Measurements from ENCODE around the gene LHFPL3.

The LHFPL3 gene

DNA sequence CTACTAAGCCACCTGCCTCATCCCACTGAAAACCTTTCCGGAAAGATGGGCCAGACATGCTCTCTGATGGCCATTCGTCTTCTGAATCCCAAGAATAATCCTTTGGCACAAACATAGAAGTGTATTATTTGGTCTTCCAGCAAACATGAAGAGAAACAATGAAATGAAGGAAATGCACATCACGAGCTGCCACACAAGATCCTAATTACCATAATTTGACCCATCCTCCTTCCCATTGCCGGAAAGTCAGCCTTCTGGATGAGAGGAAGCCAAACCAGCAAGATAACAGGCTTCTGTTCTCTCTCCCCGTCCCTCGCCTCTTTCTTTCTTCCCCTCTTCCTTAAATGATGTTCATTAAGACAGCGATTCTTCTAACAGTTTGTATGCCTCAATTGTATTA lies 466.7 kb downstream of the LHFPL3 start:
- POLR2A ChIA-PET: no interaction called here

DNA sequence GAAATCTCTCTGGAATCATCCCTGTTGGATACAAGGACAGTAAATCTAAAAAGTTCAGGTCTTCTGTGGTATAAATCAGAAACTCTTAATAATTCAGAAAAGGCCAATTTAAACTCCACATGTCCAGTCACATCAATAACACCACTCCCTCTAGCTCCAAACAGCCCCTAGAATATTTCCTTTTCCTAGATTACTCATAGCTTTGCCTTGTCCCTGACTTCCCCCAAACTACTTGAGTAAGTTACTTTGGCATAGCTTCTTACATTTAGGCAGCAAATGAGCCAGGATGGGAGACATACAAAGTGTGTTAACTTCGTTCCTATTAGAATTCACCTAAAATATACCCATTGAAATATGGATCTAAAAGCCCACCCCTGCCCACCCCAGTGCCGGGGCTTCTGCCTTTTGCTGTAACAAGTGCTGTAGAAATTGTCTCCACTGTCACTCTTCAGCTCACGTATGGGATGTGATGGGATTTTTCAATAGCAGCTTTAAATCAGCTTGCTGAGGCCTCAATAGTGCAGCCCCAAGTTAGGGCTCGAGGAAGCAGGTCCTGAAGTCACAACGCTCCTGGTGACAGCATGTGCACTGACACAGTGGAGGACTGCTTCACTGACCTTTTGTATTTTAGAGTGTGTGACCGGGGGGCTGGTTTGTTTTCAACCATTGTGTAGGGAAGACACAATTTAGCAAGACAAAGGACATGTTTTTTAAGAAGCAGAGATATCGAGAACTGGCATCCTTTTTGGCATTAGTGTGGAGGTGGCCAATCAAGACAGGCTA lies 467.4 kb downstream of the LHFPL3 start:
- WGBS (ENCODE audit: insufficient coverage): 91% methylated on average over 6 of the region's 7 CpGs
- no peaks in the 10 kb centered on the region for H3K4me1 ChIP-seq (ENCODE audit: control extremely low read depth in 1 of 4, control insufficient read depth in 4 of 4, insufficient read depth in 4 of 4, low read length in 3 of 4)
- no peaks in the 10 kb centered on the region for H3K9me3 ChIP-seq (ENCODE audit: control extremely low read depth in 1 of 5, control insufficient read depth in 4 of 5, insufficient read depth in 2 of 5, low read depth in 1 of 5, low read length in 4 of 5)
- H3K27me3 ChIP-seq (replicated peaks in 2 of 5; ENCODE audit: control insufficient read depth in 4 of 5, insufficient read depth in 5 of 5, low read length in 4 of 5): peaks cover 0 to 8% (median 4%) of the 10 kb centered on the region in 5 experiments
- DNase-seq: no peak
- ChIA-PET POLR2A (no interaction called here), CTCF (no interaction called here)
- H3K36me3 ChIP-seq (ENCODE audit: control insufficient read depth in 4 of 4, insufficient read depth in 4 of 4, low read length in 3 of 4): no peaks in the 10 kb centered on the region
- no peak overlapping the region for H3K4me3 ChIP-seq (ENCODE audit: control insufficient read depth in 1 of 7, extremely low read depth in 1 of 7, insufficient read depth in 4 of 7, low read depth in 2 of 7, low read length in 6 of 7)
- no peak overlapping the region for H3K27ac ChIP-seq (ENCODE audit: insufficient read depth in 1 of 2, low read depth in 1 of 2, low read length in 2 of 2, poor library complexity in 1 of 2, severe bottlenecking in 2 of 2)

More for the DNA sequence above, 466.7 kb downstream of the LHFPL3 start:
- Histone ChIP-seq H3K4me3 (ENCODE audit: control insufficient read depth in 1 of 7, extremely low read depth in 1 of 7, insufficient read depth in 4 of 7, low read depth in 2 of 7, low read length in 6 of 7) (no peak overlapping the region), H3K9me3 (ENCODE audit: control extremely low read depth in 1 of 5, control insufficient read depth in 4 of 5, insufficient read depth in 2 of 5, low read depth in 1 of 5, low read length in 4 of 5) (no peaks in the 10 kb centered on the region), H3K4me1 (ENCODE audit: control extremely low read depth in 1 of 4, control insufficient read depth in 4 of 4, insufficient read depth in 4 of 4, low read length in 3 of 4) (no peaks in the 10 kb centered on the region), H3K27me3 (replicated peaks in 2 of 5; ENCODE audit: control insufficient read depth in 4 of 5, insufficient read depth in 5 of 5, low read length in 4 of 5) (peaks cover 0 to 8% (median 4%) of the 10 kb centered on the region in 5 experiments), H3K36me3 (ENCODE audit: control insufficient read depth in 4 of 4, insufficient read depth in 4 of 4, low read length in 3 of 4) (no peaks in the 10 kb centered on the region), H3K27ac (ENCODE audit: insufficient read depth in 1 of 2, low read depth in 1 of 2, low read length in 2 of 2, poor library complexity in 1 of 2, severe bottlenecking in 2 of 2) (no peak overlapping the region)
- WGBS (ENCODE audit: insufficient coverage): 100% methylated on average over 2 of the region's 7 CpGs
- CTCF ChIA-PET: no interaction called here
- DNase-seq: no peak

DNA sequence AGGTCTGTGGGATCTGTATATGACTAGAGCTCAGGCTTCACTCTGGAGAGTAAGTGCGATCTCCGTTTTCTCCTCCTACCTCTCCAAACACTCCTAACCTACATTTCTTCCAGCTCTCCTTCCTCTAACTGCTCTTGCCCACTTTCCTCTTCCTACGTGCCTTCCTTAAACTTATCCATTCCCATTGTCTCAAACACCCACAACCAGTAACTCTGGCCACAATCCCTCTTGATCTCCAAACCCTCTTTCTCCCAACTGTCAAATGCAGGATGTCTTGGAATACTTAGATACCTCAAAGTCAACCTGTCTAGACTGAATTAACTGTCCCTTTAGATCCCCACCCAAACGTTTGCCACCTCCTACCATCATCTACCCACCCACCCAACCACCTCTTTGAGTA lies 471.9 kb downstream of the LHFPL3 start:
- no peak for DNase-seq
- H3K36me3 ChIP-seq (ENCODE audit: control insufficient read depth in 4 of 4, insufficient read depth in 4 of 4, low read length in 3 of 4): no peaks in the 10 kb centered on the region
- WGBS (ENCODE audit: insufficient coverage): 88% methylated on average over 3 of the region's 4 CpGs
- H3K9me3 ChIP-seq (ENCODE audit: control extremely low read depth in 1 of 5, control insufficient read depth in 4 of 5, insufficient read depth in 2 of 5, low read depth in 1 of 5, low read length in 4 of 5): no peaks in the 10 kb centered on the region
- ChIA-PET CTCF (interaction anchor here (1.1 kb wide), 2 partner anchors 17 to 155 kb away, joined by 3 read pairs; no protein-coding TSS in a partner anchor), POLR2A (no interaction called here)
- H3K4me1 ChIP-seq (ENCODE audit: control extremely low read depth in 1 of 4, control insufficient read depth in 4 of 4, insufficient read depth in 4 of 4, low read length in 3 of 4): no peaks in the 10 kb centered on the region
- no peak overlapping the region for H3K27ac ChIP-seq (ENCODE audit: insufficient read depth in 1 of 2, low read depth in 1 of 2, low read length in 2 of 2, poor library complexity in 1 of 2, severe bottlenecking in 2 of 2)
- H3K27me3 ChIP-seq (replicated peaks in 2 of 5; ENCODE audit: control insufficient read depth in 4 of 5, insufficient read depth in 5 of 5, low read length in 4 of 5): peaks cover 0 to 9% (median 0%) of the 10 kb centered on the region in 5 experiments
- no peak overlapping the region for H3K4me3 ChIP-seq (ENCODE audit: control insufficient read depth in 1 of 7, extremely low read depth in 1 of 7, insufficient read depth in 4 of 7, low read depth in 2 of 7, low read length in 6 of 7)

DNA sequence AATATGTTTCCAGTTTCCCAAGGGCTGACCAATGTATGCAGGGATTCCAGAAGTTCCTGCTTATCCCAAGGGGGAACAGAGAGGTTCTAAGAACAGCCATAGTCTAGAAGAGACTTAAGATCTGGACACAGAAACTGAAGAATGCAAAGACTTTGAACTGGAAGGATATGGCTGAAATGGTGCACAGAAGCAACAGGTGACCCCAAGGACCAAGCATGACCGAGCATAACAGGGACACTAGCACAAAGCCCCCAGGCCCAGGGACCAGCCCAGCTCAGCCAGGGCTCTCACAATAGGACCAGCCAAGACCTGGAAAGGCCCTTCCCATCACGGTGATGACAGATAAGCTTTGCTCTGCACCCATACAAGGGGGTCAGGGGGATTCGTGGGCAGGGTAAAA lies 472.6 kb downstream of the LHFPL3 start:
- peaks cover 0 to 9% (median 0%) of the 10 kb centered on the region in 5 experiments for H3K27me3 ChIP-seq (replicated peaks in 2 of 5; ENCODE audit: control insufficient read depth in 4 of 5, insufficient read depth in 5 of 5, low read length in 4 of 5)
- no peaks in the 10 kb centered on the region for H3K4me1 ChIP-seq (ENCODE audit: control extremely low read depth in 1 of 4, control insufficient read depth in 4 of 4, insufficient read depth in 4 of 4, low read length in 3 of 4)
- ChIA-PET CTCF (interaction anchor here (1.1 kb wide), 3 partner anchors 10 to 156 kb away, joined by 3 read pairs; no protein-coding TSS in a partner anchor), POLR2A (no interaction called here)
- H3K4me3 ChIP-seq (ENCODE audit: control insufficient read depth in 1 of 7, extremely low read depth in 1 of 7, insufficient read depth in 4 of 7, low read depth in 2 of 7, low read length in 6 of 7): no peak overlapping the region
- 91% methylated on average over 3 of the region's 3 CpGs for WGBS (ENCODE audit: insufficient coverage)
- no peak overlapping the region for H3K27ac ChIP-seq (ENCODE audit: insufficient read depth in 1 of 2, low read depth in 1 of 2, low read length in 2 of 2, poor library complexity in 1 of 2, severe bottlenecking in 2 of 2)
- no peaks in the 10 kb centered on the region for H3K9me3 ChIP-seq (ENCODE audit: control extremely low read depth in 1 of 5, control insufficient read depth in 4 of 5, insufficient read depth in 2 of 5, low read depth in 1 of 5, low read length in 4 of 5)
- DNase-seq: no peak
- no peaks in the 10 kb centered on the region for H3K36me3 ChIP-seq (ENCODE audit: control insufficient read depth in 4 of 4, insufficient read depth in 4 of 4, low read length in 3 of 4)

DNA sequence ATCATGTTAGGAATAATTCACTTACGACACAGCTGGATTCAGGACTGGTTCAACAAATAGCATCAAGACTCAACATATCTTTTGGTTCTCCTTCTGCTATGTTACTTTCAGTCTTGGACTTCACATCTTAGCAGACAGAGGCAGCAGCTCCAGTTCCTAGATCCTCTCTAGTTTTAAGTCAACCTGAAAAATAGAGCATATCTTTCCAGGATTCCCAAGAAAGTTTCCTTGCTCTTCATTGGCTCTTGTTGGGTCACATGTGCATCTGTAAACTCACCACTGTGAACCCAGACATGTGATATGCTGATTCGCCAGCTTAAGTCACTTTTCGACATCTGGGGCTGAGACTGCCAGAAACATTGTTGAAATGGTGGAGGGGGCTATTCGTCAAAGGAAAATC lies 475.5 kb downstream of the LHFPL3 start:
- Histone ChIP-seq H3K4me1 (ENCODE audit: control extremely low read depth in 1 of 4, control insufficient read depth in 4 of 4, insufficient read depth in 4 of 4, low read length in 3 of 4) (no peaks in the 10 kb centered on the region), H3K9me3 (ENCODE audit: control extremely low read depth in 1 of 5, control insufficient read depth in 4 of 5, insufficient read depth in 2 of 5, low read depth in 1 of 5, low read length in 4 of 5) (no peaks in the 10 kb centered on the region), H3K27me3 (replicated peaks in 2 of 5; ENCODE audit: control insufficient read depth in 4 of 5, insufficient read depth in 5 of 5, low read length in 4 of 5) (peaks cover 0 to 9% (median 0%) of the 10 kb centered on the region in 5 experiments), H3K36me3 (ENCODE audit: control insufficient read depth in 4 of 4, insufficient read depth in 4 of 4, low read length in 3 of 4) (no peaks in the 10 kb centered on the region), H3K4me3 (ENCODE audit: control insufficient read depth in 1 of 7, extremely low read depth in 1 of 7, insufficient read depth in 4 of 7, low read depth in 2 of 7, low read length in 6 of 7) (no peak overlapping the region), H3K27ac (ENCODE audit: insufficient read depth in 1 of 2, low read depth in 1 of 2, low read length in 2 of 2, poor library complexity in 1 of 2, severe bottlenecking in 2 of 2) (no peak overlapping the region)
- no peak for DNase-seq
- WGBS (ENCODE audit: insufficient coverage): 96% methylated on average over 4 of the region's 4 CpGs
- POLR2A ChIA-PET: no interaction called here
- CTCF ChIA-PET: no interaction called here

DNA sequence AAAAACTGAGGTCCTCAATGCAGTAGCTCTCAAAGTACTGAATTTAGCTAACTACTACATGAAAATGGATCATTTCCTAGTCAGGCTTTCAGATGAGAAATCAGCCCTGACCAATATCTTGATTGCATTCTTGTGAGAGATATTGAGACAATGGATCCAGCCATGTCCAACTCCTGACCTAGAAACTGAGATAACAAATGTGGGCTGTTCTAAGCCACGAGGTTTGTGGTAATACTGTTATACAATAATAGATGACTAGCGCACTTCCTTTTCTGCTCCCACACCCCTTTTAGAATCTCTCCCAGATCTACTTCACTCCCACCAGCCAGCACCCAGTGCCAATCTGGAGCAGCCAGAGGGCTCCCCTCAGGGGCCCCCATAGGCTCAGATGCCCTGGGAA lies 476.3 kb downstream of the LHFPL3 start:
- ChIA-PET CTCF (no interaction called here), POLR2A (no interaction called here)
- H3K9me3 ChIP-seq (ENCODE audit: control extremely low read depth in 1 of 5, control insufficient read depth in 4 of 5, insufficient read depth in 2 of 5, low read depth in 1 of 5, low read length in 4 of 5): no peaks in the 10 kb centered on the region
- no peak overlapping the region for H3K4me3 ChIP-seq (ENCODE audit: control insufficient read depth in 1 of 7, extremely low read depth in 1 of 7, insufficient read depth in 4 of 7, low read depth in 2 of 7, low read length in 6 of 7)
- H3K27ac ChIP-seq (ENCODE audit: insufficient read depth in 1 of 2, low read depth in 1 of 2, low read length in 2 of 2, poor library complexity in 1 of 2, severe bottlenecking in 2 of 2): no peak overlapping the region
- DNase-seq: no peak
- no CpG with 5 or more reads among the region's 2 CpGs for WGBS (ENCODE audit: insufficient coverage)
- H3K27me3 ChIP-seq (replicated peaks in 2 of 5; ENCODE audit: control insufficient read depth in 4 of 5, insufficient read depth in 5 of 5, low read length in 4 of 5): peaks cover 0 to 5% (median 0%) of the 10 kb centered on the region in 5 experiments
- no peaks in the 10 kb centered on the region for H3K4me1 ChIP-seq (ENCODE audit: control extremely low read depth in 1 of 4, control insufficient read depth in 4 of 4, insufficient read depth in 4 of 4, low read length in 3 of 4)
- H3K36me3 ChIP-seq (ENCODE audit: control insufficient read depth in 4 of 4, insufficient read depth in 4 of 4, low read length in 3 of 4): no peaks in the 10 kb centered on the region

DNA sequence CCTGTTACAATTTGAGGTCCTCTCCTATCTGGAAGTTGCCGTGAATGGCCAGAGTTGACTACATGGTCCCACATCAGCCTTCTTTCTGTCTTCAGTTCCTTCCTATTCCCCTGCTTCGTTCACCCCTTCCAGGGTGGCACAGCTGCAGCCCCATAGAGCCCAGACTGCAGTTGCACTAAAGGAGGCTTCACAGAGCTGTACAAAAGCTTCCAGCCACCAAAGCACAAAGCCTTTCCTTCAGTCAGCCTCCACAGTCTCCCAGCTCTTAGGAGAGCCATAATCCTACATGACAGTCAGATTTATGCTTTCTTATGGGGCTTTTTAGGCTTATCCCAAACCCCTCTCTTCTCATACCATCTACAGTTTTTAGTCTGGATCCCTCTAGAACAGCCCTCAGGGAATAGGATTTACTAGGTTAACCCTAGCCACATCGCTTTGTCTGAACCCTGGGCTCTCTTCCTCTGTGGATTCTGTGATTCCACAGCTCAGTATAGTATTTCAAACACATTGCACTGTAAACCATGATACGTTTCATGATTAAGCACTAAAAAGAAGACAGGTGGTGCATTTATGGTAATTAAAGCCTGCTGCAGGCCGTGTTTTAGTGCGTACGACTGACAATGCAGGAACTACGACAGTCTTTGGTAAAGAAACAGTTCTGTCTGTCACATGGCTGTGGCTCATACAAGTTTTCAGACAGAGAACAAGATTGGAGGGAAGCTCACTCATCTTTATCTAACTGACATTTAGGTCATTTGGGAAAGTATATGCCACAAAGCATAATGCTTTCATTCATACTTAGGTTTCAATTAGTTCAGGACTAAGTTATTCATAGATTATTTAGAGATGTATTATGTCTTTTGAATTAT lies 477.3 kb downstream of the LHFPL3 start:
- 93% methylated on average over 8 of the region's 8 CpGs for WGBS (ENCODE audit: insufficient coverage)
- POLR2A ChIA-PET: no interaction called here
- Histone ChIP-seq H3K4me1 (ENCODE audit: control extremely low read depth in 1 of 4, control insufficient read depth in 4 of 4, insufficient read depth in 4 of 4, low read length in 3 of 4) (no peaks in the 10 kb centered on the region), H3K4me3 (ENCODE audit: control insufficient read depth in 1 of 7, extremely low read depth in 1 of 7, insufficient read depth in 4 of 7, low read depth in 2 of 7, low read length in 6 of 7) (no peak overlapping the region), H3K9me3 (ENCODE audit: control extremely low read depth in 1 of 5, control insufficient read depth in 4 of 5, insufficient read depth in 2 of 5, low read depth in 1 of 5, low read length in 4 of 5) (no peaks in the 10 kb centered on the region), H3K27ac (ENCODE audit: insufficient read depth in 1 of 2, low read depth in 1 of 2, low read length in 2 of 2, poor library complexity in 1 of 2, severe bottlenecking in 2 of 2) (no peak overlapping the region), H3K36me3 (ENCODE audit: control insufficient read depth in 4 of 4, insufficient read depth in 4 of 4, low read length in 3 of 4) (no peaks in the 10 kb centered on the region), H3K27me3 (replicated peaks in 2 of 5; ENCODE audit: control insufficient read depth in 4 of 5, insufficient read depth in 5 of 5, low read length in 4 of 5) (peaks cover 0 to 7% (median 3%) of the 10 kb centered on the region in 5 experiments)
- no peak for DNase-seq
- CTCF ChIA-PET: no interaction called here

Data from common myeloid progenitor, CD34-positive (primary cell).